Calu3 (cell line): ENCODE results near the gene NCAPG2. TPM values are rescaled to one million over a fixed set of nuclear protein-coding genes. Genes with fewer than 3 reads are reported as not detected.

Experiments
- BruUV-seq: library from RNA; stranded (reverse); fragments of 400-500 nt; replicated peaks from 2 replicates; lab custom pipeline; 2021; lab: Mats Ljungman, UMichigan
- CTCF ChIA-PET: fragments of 300-600 bp; sonication (Branson Sonifier 250); formaldehyde crosslinking; loops from one replicate; lab custom pipeline; 2022; ENCODE audit warnings: antibody characterized with exemption; lab: Charles Lee
- DNase-seq: peaks from one replicate; pipeline ENCODE4 v3.0.0; 2022
- H3K27ac Mint-ChIP-seq: one replicate; pipeline ENCODE4 v1.8.0; 2022; ENCODE audit warnings: mixed read lengths; ENCODE audit not compliant: unreplicated experiment
- H3K27me3 Mint-ChIP-seq: one replicate; pipeline ENCODE4 v1.8.0; 2022; ENCODE audit warnings: mixed read lengths; ENCODE audit not compliant: unreplicated experiment
- H3K36me3 Mint-ChIP-seq: one replicate; pipeline ENCODE4 v1.8.0; 2022; ENCODE audit warnings: mild to moderate bottlenecking, moderate library complexity, mixed read lengths; ENCODE audit not compliant: insufficient read depth, unreplicated experiment
- H3K4me1 Mint-ChIP-seq: one replicate; pipeline ENCODE4 v1.8.0; 2022; ENCODE audit warnings: mild to moderate bottlenecking, low read depth, mixed read lengths; ENCODE audit not compliant: unreplicated experiment
- H3K4me3 Mint-ChIP-seq: one replicate; pipeline ENCODE4 v1.8.0; 2022; ENCODE audit warnings: mild to moderate bottlenecking, low read depth, moderate library complexity, mixed read lengths; ENCODE audit not compliant: unreplicated experiment
- H3K9me3 Mint-ChIP-seq: one replicate; pipeline ENCODE4 v1.8.0; 2022; ENCODE audit warnings: low read depth, mixed read lengths; ENCODE audit not compliant: unreplicated experiment
- intact Hi-C: fragments of 100-400 bp; cut with micrococcal nuclease; formaldehyde crosslinking; loops from one replicate; pipeline ENCODE4 v1.10.0; 2022; ENCODE audit not compliant: unreplicated experiment
- total RNA-seq: library from RNA; stranded (reverse); gene quantifications from 2 replicates; pipeline ENCODE4 v1.2.3, GENCODE V29; 2022
- TF ChIP-seq, protein P1 (sequence below): fragments of 200-600 bp; IDR thresholded peaks from one replicate; pipeline ENCODE4 v1.8.0; 2022; ENCODE audit warnings: antibody characterized with exemption; ENCODE audit not compliant: unreplicated experiment

Gene NCAPG2
- total RNA-seq, 1 experiment from 2014 or later, result 81.7 TPM

- CTCF ChIA-PET, result no interaction called here
- Mint-ChIP-seq H3K9me3 (no peaks in the 10 kb centered on the region), H3K4me1 (no peaks in the 10 kb centered on the region)
Observed at GRCh38 chr7:158663428-158663741, 41.2 kb downstream of the NCAPG2 start.

GRCh38 chr7:158662610-158663427 lies 41.8 kb downstream of the NCAPG2 start:
- TF ChIP-seq, protein P1, sequence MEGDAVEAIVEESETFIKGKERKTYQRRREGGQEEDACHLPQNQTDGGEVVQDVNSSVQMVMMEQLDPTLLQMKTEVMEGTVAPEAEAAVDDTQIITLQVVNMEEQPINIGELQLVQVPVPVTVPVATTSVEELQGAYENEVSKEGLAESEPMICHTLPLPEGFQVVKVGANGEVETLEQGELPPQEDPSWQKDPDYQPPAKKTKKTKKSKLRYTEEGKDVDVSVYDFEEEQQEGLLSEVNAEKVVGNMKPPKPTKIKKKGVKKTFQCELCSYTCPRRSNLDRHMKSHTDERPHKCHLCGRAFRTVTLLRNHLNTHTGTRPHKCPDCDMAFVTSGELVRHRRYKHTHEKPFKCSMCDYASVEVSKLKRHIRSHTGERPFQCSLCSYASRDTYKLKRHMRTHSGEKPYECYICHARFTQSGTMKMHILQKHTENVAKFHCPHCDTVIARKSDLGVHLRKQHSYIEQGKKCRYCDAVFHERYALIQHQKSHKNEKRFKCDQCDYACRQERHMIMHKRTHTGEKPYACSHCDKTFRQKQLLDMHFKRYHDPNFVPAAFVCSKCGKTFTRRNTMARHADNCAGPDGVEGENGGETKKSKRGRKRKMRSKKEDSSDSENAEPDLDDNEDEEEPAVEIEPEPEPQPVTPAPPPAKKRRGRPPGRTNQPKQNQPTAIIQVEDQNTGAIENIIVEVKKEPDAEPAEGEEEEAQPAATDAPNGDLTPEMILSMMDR, result no peak
- no TSS peak for BruUV-seq
- Mint-ChIP-seq H3K27me3 (no peaks in the 10 kb centered on the region), H3K36me3 (peaks cover 17% of the 10 kb centered on the region), H3K4me1 (no peaks in the 10 kb centered on the region), H3K9me3 (no peaks in the 10 kb centered on the region), H3K27ac (no peak overlapping the region), H3K4me3 (no peak overlapping the region)
- CTCF ChIA-PET, result no interaction called here
- no peak for DNase-seq
- intact Hi-C loops, result no loop called here

More at GRCh38 chr7:158663428-158663741, 41.2 kb downstream of the NCAPG2 start:
- TF ChIP-seq, protein P1, result no peak
- Mint-ChIP-seq H3K36me3 (peaks cover 17% of the 10 kb centered on the region), H3K27me3 (no peaks in the 10 kb centered on the region), H3K27ac (no peak overlapping the region), H3K4me3 (no peak overlapping the region)
- intact Hi-C loops, result no loop called here
- no peak for DNase-seq
- no TSS peak for BruUV-seq

DNA sequence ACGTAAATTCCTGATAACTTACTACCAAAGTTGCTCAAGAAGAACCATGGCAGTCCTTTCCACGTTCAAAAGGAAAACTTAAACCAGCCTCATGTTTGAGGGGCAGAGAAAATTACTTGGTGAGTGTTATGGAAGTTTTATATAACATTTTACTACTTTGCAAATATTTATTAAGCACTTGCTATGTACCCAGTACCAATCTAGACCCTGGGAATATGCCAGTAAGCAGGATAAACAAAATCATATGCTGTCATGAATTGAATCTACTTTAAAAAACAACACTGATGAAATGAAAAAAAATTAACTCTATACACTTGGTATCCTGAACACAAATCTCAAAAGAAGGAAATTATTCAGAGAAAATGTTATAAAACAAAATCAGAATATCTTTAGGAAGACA lies 46.1 kb downstream of the NCAPG2 start:
- Mint-ChIP-seq H3K4me3 (no peak overlapping the region), H3K36me3 (peaks cover 7% of the 10 kb centered on the region)

GRCh38 chr7:158657189-158657746 lies 47.3 kb downstream of the NCAPG2 start:
- no TSS peak for BruUV-seq
- Mint-ChIP-seq H3K27me3 (no peaks in the 10 kb centered on the region), H3K4me3 (no peak overlapping the region), H3K27ac (no peak overlapping the region), H3K4me1 (no peaks in the 10 kb centered on the region), H3K9me3 (no peaks in the 10 kb centered on the region), H3K36me3 (peaks cover 7% of the 10 kb centered on the region)
- TF ChIP-seq, protein P1, result no peak
- DNase-seq, result no peak
- intact Hi-C loops, result no loop called here
- CTCF ChIA-PET, result no interaction called here

More for the DNA sequence above, 46.1 kb downstream of the NCAPG2 start:
- CTCF ChIA-PET, result no interaction called here
- TF ChIP-seq, protein P1, result no peak
- DNase-seq, result no peak
- BruUV-seq, result no TSS peak
- H3K27ac Mint-ChIP-seq, result no peak overlapping the region
- no peaks in the 10 kb centered on the region for H3K9me3 Mint-ChIP-seq
- no peaks in the 10 kb centered on the region for H3K4me1 Mint-ChIP-seq
- intact Hi-C loops, result no loop called here
- H3K27me3 Mint-ChIP-seq, result no peaks in the 10 kb centered on the region
